ENCODE results near the gene MRLN.
"Not testable (repeated sequence)": the region's sequence is repeated elsewhere in the genome, so short reads cannot be mapped to it uniquely, and the experiment has no call there.

Gene MRLN

GRCh38 chr10:59792812-59793211 is 39.6 kb upstream of the MRLN start:
- Histone ChIP-seq H3K27ac (no peak overlapping the region), H3K4me3 (IDR thresholded peaks at IDR 0.05; ENCODE audit: insufficient read depth, low read depth, low read length) (no peak overlapping the region), H4K20me1 (ENCODE audit: insufficient read depth) (no peaks in the 10 kb centered on the region), H3K27me3 (ENCODE audit: insufficient read depth, low read depth) (no peaks in the 10 kb centered on the region), H3K36me3 (ENCODE audit: insufficient read depth) (0 out of 2 replicates have a peak, but pooled peaks cover 7% of the 10 kb centered on the region), H3K4me2 (no peak overlapping the region), H3K79me2 (ENCODE audit: insufficient read depth, low read depth) (no peaks in the 10 kb centered on the region), H3K9ac (no peak overlapping the region), H3K4me1 (ENCODE audit: low read depth, poor library complexity, severe bottlenecking) (no peaks in the 10 kb centered on the region), H2AFZ (ENCODE audit: low read depth) (no peak overlapping the region)
- no peak for TF ChIP-seq CTCF (conservative IDR thresholded peaks at IDR 0.05; ENCODE audit: low read depth, low read length)

GRCh38 chr10:59791601-59792000 is 38.3 kb upstream of the MRLN start:
- Histone ChIP-seq H3K4me1 (ENCODE audit: low read depth, poor library complexity, severe bottlenecking) (no peaks in the 10 kb centered on the region), H3K4me3 (IDR thresholded peaks at IDR 0.05; ENCODE audit: insufficient read depth, low read depth, low read length) (no peak overlapping the region), H3K79me2 (ENCODE audit: insufficient read depth, low read depth) (no peaks in the 10 kb centered on the region), H3K27ac (no peak overlapping the region), H4K20me1 (ENCODE audit: insufficient read depth) (no peaks in the 10 kb centered on the region), H3K4me2 (no peak overlapping the region), H3K27me3 (ENCODE audit: insufficient read depth, low read depth) (no peaks in the 10 kb centered on the region), H3K36me3 (ENCODE audit: insufficient read depth) (0 out of 2 replicates have a peak, but pooled peaks cover 7% of the 10 kb centered on the region), H3K9ac (no peak overlapping the region), H2AFZ (ENCODE audit: low read depth) (no peak overlapping the region)
- no peak for TF ChIP-seq CTCF (conservative IDR thresholded peaks at IDR 0.05; ENCODE audit: low read depth, low read length)

- H2AFZ ChIP-seq (ENCODE audit: low read depth); H4K20me1 ChIP-seq (ENCODE audit: insufficient read depth); H3K4me2 ChIP-seq; H3K4me1 ChIP-seq (ENCODE audit: low read depth, poor library complexity, severe bottlenecking); H3K27ac ChIP-seq; H3K27me3 ChIP-seq (ENCODE audit: insufficient read depth, low read depth); H3K79me2 ChIP-seq (ENCODE audit: insufficient read depth, low read depth); H3K4me3 ChIP-seq (IDR thresholded peaks at IDR 0.05; ENCODE audit: insufficient read depth, low read depth, low read length); H3K9ac ChIP-seq; H3K36me3 ChIP-seq (ENCODE audit: insufficient read depth): not testable (repeated sequence)
These were observed 36.8 kb upstream of the MRLN start for GRCh38 chr10:59790080-59790479.

- H3K79me2 ChIP-seq (ENCODE audit: insufficient read depth, low read depth); H3K4me2 ChIP-seq; H3K27me3 ChIP-seq (ENCODE audit: insufficient read depth, low read depth); H4K20me1 ChIP-seq (ENCODE audit: insufficient read depth); H3K9ac ChIP-seq; H3K27ac ChIP-seq; H2AFZ ChIP-seq (ENCODE audit: low read depth); H3K36me3 ChIP-seq (ENCODE audit: insufficient read depth); H3K4me1 ChIP-seq (ENCODE audit: low read depth, poor library complexity, severe bottlenecking); H3K4me3 ChIP-seq (IDR thresholded peaks at IDR 0.05; ENCODE audit: insufficient read depth, low read depth, low read length): not testable (repeated sequence)
These were observed 35.7 kb upstream of the MRLN start for GRCh38 chr10:59788914-59789313.

- not testable (repeated sequence) for H3K4me1 ChIP-seq (ENCODE audit: low read depth, poor library complexity, severe bottlenecking); H3K9ac ChIP-seq; H3K4me2 ChIP-seq; H4K20me1 ChIP-seq (ENCODE audit: insufficient read depth); H3K27me3 ChIP-seq (ENCODE audit: insufficient read depth, low read depth); H2AFZ ChIP-seq (ENCODE audit: low read depth); H3K4me3 ChIP-seq (IDR thresholded peaks at IDR 0.05; ENCODE audit: insufficient read depth, low read depth, low read length); H3K27ac ChIP-seq; H3K36me3 ChIP-seq (ENCODE audit: insufficient read depth); H3K79me2 ChIP-seq (ENCODE audit: insufficient read depth, low read depth)
These were observed 33.8 kb upstream of the MRLN start for GRCh38 chr10:59787032-59787431.

- not testable (repeated sequence) for H3K4me3 ChIP-seq (IDR thresholded peaks at IDR 0.05; ENCODE audit: insufficient read depth, low read depth, low read length); H3K36me3 ChIP-seq (ENCODE audit: insufficient read depth); H3K79me2 ChIP-seq (ENCODE audit: insufficient read depth, low read depth); H4K20me1 ChIP-seq (ENCODE audit: insufficient read depth); H3K9ac ChIP-seq; H3K4me2 ChIP-seq; H2AFZ ChIP-seq (ENCODE audit: low read depth); H3K4me1 ChIP-seq (ENCODE audit: low read depth, poor library complexity, severe bottlenecking); H3K27ac ChIP-seq; H3K27me3 ChIP-seq (ENCODE audit: insufficient read depth, low read depth)
These were observed 32.2 kb upstream of the MRLN start for GRCh38 chr10:59785476-59785875.
